ENCODE measurements around the gene VAMP8. TPM values are rescaled to one million over a fixed set of nuclear protein-coding genes. Genes with fewer than 3 reads are reported as not detected.

Gene VAMP8
- total and polyA plus RNA-seq, 8 donors, result 51.8 to 250 (median 64.2) TPM

DNA sequence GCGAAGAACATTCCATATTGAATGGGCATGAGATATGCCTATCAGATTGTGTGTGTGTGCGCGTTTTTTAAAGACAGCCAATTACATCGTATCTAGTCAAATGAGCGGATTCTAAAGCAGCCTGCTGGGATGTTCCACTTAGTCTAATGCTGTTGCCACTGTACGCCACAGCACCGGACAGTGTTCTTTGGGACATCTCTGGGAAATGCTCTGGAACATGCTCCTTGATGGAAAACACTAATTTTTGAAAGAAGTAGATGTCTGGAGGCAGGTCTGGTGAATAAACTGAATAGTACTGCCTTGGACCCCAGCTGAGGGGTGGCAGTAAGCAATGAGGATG, 28.7 kb downstream of the VAMP8 start:
- Histone ChIP-seq H3K36me3 (peaks cover 0 to 25% of the 10 kb centered on the region in 2 donors), H3K27ac (peak overlapping the region; percentile 73 to 83), H3K9me3 (no peaks in the 10 kb centered on the region), H3K4me3 (no peak overlapping the region), H3K27me3 (no peaks in the 10 kb centered on the region), H3K4me1 (peaks cover 39 to 85% of the 10 kb centered on the region in 2 donors)
- ATAC-seq (no peak), DNase-seq (no peak)
- intact Hi-C loops (cut with DNase I), result no loop called here
- no peak for TF ChIP-seq CTCF (IDR thresholded peaks at IDR 0.05)

- DNase-seq, result no peak
- ATAC-seq, result peak; percentile 35
- Histone ChIP-seq H3K9me3 (no peaks in the 10 kb centered on the region), H3K4me3 (no peak overlapping the region), H3K27ac (peak overlapping the region; percentile 50 to 73), H3K27me3 (no peaks in the 10 kb centered on the region), H3K4me1 (peaks cover 35 to 82% of the 10 kb centered on the region in 2 donors), H3K36me3 (peaks cover 0 to 25% of the 10 kb centered on the region in 2 donors)
- intact Hi-C loops (cut with DNase I), result no loop called here
- no peak for TF ChIP-seq CTCF (IDR thresholded peaks at IDR 0.05)
Measured at GRCh38 chr2:85607268-85608215, 30.2 kb downstream of the VAMP8 start.

DNA sequence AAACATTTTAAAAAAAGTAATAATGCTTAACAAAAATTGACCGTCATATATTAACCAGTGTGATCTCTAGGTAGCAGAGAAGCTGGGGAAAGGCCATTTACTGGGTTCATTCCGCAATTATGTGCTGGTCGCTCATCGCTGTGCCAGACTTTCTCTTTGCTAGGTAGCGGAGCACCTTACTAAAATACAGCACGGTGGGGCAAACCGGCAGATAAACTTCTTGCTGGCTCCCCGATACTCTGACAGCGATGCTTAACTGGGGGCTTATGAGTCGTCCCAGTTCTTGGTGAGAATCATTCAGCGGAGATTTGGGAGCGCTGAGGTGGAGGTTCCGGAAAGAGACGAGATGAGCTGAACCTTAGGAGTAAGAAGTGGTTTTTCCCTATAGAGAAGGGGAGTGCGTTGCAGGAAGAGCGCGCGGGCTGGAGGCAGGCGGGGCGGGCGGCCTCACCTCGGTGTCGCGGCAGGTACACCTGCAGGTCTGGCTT, 33.9 kb downstream of the VAMP8 start:
- peak; percentile 28 for ATAC-seq
- peak overlapping the region; percentile 96 to 98 for H3K4me3 ChIP-seq
- no peaks in the 10 kb centered on the region for H3K27me3 ChIP-seq
- H3K27ac ChIP-seq, result peak overlapping the region; percentile 78 to 91
- TF ChIP-seq CTCF (IDR thresholded peaks at IDR 0.05), result no peak
- H3K4me1 ChIP-seq, result peaks cover 14 to 58% of the 10 kb centered on the region in 2 donors
- intact Hi-C loops (cut with DNase I), result no loop called here
- no peaks in the 10 kb centered on the region for H3K9me3 ChIP-seq
- DNase-seq, result no peak
- peaks cover 0 to 25% of the 10 kb centered on the region in 2 donors for H3K36me3 ChIP-seq

GRCh38 chr2:85611705-85612587, 34.6 kb downstream of the VAMP8 start, which contains the start of gene C2orf68:
C2orf68 (minus strand) TSS chr2:85612066; CDS start chr2:85611984, 82 bp downstream.
- Histone ChIP-seq H3K4me3 (peak within 1 kb of the TSS; percentile 96 to 98), H3K27ac (peak within 1 kb of the TSS; percentile 78 to 91), H3K27me3 (no peaks in the 10 kb centered on the region), H3K36me3 (peaks cover 0 to 25% of the 10 kb centered on the region in 2 donors), H3K9me3 (no peaks in the 10 kb centered on the region), H3K4me1 (peaks cover 17 to 56% of the 10 kb centered on the region in 2 donors)
- ATAC-seq (peak; percentile 83), DNase-seq (peak; percentile 85 to 98 (median 92))
- intact Hi-C loops (cut with DNase I), result no loop called here
- TF ChIP-seq CTCF (IDR thresholded peaks at IDR 0.05), result no peak

All from left lung (tissue), 10 donors.